NOMO-1 treated with DMSO at 0.1 percent for 48 hours (cell line): ENCODE measurements around the gene AP1G1.

ENCODE experiments used
- DNase-seq: peaks from one replicate; lab custom pipeline; 2025; ENCODE audit not compliant: unreplicated experiment; lab: John Stamatoyannopoulos, UW

Gene AP1G1

DNA sequence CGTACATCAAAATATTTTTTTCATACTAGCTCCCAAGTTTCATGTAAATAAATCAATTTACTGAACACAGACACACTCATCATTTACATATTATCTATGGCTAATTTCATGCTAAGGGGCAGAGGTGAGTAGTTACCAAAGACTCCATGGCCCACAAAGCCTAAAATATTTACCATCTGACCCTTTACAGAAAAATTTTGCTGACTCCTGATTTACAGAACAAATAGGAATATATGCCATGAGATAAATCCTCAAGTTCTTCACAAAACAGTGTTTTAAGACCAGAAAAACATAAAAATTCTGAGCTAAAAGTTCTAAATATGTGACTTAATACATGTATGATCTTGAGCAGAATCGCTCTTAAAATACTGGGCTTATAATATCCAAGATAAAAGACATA is 47.5 kb downstream of the AP1G1 start:
- DNase-seq, result no peak

DNA sequence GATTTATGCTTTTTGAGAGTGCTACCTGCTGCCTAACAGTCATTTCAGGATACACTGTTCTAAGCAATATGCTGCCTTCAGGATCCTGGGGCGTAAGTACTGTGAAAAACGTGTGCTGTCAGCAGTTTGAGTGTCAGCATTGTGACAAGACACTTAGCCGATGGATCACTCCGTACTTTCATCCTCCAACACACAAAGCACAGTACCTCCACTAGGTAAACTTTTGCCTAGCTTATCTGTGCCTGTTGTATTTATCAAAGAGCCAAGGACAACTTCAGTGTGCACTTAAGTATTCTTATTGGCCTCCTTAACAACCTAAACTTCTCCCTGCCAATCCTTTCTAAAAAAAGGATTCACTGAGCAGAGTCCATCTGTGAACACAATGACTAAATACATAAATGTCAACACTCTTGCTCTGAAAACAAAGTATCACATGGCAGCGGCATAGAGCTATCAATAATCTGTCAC is 50.3 kb downstream of the AP1G1 start:
- DNase-seq, result no peak

DNA sequence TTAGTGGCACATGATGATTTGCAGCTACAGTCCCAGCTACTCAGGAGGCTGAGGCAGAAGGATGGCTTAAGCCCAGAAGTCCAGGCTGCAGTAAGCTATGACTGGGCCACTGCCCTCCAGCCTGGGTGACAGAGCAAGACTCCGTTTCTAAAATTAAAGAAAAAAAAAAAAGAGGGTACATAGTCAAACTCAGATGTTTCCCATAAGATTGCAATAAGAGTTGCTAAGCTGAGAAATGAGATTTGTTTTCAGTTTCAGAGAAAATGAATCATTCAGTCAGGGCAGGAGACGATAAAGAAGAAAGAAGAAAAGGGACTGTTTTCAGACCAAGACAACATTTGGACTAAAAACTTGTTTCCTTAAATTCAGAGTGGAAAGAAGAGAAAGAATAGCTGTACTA is 54.0 kb downstream of the AP1G1 start:
- DNase-seq, result no peak

DNA sequence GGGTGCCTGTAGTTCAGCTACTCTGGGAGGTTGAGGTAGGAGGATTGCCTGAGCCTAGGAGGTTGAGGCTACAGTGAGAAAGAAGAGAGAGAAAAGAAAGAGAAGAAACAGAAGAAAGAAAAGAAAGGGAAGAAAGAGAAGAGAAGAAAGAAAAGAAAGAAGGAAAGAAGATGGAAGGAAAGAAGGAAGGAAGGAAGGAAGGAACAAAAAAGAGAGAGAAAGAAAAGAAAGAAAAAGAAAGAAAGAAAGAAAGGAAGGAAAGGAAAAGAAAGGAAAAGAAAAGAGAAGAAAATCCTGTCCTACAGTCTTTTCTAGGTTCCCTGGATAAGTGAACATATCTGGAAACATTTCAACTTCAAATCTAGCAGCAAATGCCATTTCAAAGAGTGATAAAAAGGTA is 54.5 kb downstream of the AP1G1 start:
- no peak for DNase-seq

DNA sequence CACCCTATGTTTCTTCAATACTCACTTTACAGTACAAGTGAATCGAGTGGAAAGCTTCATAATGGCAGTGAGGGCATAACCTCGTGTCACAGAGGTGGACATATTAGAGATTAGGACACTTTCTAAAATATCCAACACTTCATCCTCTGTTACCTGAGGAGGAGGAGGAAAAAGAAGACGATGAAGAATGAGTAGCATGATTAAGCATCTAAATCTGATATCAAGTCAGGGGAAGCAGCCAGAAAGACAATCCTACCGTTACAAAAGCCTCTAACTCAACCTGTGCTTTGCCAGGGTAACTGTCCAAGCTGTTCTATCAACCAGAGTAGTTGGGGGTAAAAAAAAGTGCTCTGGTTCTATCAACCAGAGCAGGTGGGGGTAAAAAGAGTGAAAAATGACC is 60.4 kb downstream of the AP1G1 start:
- DNase-seq, result no peak

DNA sequence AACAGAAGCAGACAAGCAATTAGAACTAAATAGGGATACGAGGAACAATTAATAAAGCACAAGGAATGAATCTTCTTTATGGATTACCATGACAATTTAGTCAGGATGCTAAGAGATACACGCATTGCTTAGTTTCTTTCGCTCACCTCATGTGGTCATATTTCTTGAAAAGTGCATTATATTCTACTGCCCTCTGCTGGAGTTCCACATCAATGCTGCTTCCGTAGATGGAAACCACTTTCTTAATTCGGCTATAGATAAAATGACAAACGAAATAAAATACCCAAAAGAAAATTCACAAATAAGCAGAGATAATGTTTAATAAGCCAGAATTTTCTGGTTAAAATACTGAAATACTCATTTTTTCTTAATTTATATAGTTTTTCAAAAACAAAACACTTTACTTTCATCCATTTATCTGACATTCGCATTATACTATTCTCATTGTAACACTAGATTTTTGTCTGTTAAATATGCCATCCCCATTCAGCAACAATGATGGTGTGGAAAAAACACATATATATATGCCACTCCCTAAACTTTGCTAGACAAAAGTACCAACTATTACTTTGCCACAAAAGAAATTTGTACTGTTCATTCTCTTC is 62.1 kb downstream of the AP1G1 start:
- DNase-seq, result peak; percentile 16

DNA sequence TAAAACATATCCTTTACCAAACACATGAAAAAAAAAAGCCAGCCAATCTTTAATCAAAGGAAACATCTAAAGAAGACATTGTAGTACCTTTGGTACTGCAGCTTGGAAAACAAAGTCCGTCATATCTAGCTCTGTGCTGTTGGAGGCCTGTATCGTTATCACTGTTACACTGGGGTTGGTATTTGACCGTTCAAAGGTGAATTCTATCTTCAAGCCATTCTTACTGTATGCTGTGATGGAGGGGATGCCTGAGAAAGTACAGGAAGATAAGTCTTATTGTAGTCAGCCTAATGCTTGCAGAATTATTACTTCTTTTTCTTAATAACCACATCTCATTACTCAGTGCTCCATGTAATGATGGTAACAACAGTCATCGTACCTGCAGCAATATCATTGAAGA is 69.8 kb downstream of the AP1G1 start:
- no peak for DNase-seq

DNA sequence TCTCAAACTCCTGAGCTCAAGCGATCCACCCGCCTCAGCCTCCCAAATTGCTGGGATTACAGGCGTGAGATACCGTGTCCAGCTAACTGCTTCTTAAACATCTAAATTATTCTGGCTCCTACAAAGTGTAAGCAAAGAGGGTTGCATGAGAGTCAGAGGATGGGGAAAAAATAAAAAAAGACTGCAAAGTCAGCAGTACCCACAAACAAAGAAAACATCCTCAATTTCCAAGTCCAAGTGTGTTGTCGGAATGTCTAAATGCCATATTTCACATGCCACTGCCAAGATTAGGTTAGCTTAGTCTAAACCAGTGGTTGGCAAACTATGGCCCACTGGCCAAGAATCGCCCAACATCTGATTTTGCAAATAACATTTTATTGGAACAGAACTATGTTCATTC is 71.1 kb downstream of the AP1G1 start:
- DNase-seq, result no peak

DNA sequence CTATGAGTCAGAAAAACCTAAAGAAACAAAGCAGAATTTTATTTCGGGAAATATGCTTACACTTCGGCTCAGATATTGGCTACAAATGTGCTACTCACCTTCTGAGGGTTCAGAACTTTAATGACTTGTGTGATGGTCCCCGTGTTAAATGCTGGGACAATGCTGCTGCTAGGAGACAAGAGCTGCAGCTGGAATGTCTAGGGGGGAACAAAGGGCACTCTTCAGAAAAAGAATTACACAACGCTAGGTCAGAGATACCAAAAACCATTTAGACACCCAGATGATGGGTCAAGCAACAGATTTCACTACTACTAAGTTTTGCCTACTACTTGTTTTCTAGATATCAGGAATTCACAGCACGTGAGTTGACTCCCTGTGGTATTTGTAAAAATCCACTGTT is 74.1 kb downstream of the AP1G1 start:
- no peak for DNase-seq

DNA sequence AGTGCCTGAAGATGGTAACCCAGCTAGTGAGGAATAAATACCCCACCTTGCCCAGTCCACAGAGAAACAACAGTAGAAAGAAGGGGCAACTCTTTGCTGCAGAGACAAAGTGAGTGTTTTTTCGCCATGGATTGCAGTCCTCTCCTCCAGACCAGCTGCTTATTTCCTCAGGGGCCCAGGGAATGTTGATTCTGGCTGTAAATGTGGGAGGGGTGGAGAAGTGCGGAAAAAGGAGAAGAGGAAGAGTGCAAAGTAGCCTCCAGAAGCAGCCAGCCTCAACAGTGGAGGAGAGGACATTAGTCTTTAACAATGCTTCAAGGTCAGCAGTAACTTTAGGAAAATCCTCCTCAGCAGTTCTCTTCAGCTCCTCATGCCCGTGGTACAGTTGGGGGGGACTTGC is 76.0 kb downstream of the AP1G1 start:
- DNase-seq, result no peak

DNA sequence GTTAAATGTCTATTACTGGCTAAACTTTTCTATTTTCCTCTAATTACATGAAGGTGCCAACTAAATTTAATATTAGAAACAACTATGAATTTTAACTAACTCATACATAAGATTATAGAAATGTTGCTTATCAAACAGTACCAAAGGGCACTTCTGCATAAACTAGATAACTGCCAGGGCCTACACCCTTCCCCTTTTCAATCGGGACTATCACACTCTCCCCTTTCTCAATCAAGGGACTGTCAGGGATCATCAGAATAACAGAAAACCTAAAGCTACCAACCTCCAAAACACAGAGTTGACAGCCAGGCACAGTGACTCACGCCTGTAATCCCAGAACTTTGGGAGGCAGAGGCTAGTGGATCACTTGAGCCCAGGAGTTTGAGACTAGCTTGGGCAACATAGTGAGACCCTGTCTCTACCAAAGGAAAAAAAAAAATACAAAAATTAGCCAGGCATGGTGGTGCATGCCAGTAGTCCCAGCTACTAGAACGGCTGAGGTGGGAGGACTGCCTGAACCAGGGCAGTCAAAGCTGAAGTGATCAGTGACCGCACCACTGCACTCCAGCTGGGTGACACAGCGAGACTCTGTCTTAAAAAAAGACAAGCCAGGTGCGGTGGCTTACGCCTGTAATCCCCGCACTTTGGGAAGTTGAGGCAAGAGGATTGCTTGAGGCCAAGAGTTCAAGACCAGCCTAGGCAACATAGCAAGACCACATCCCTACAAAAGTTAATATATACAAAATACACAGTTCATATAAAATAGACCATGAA is 80.9 kb downstream of the AP1G1 start:
- DNase-seq, result peak; percentile 28

DNA sequence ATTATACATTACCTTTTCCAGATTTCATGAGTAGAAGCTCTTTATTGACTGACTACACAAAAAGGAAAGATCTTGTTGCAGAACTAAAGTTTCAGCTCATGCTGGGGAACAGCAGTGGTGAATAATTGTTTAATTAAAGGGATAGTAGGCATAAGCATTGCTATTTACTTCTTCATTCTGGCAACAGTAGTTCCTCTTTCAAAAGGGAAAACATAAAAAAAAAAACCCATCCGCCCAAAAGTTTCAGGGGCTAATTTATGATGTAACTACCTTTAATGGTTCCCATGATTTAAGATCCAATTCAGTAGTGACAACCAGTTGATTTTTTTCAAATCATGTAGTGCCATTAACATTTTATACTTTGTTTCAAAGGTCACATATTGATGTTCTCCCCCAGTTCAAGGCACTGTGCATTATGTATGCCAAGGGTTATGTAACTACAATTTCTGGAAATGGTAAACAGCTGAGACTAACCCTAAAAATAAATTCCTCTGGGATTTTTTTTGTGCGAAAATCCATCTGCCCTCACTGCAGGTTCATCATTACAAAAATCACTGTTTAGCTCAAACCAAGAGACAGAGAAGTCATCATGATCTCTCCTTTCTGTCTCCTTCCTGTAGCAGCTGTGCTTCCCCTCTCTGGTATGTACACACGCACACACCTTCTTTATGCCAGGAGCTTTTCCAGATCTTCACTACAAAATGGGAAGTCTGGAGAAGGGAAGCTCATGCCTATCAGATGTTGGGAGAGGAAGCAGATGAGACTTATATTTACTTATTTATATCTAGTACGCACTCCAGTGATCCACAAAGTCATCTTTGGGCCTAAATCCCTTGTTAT is 81.9 kb downstream of the AP1G1 start:
- DNase-seq, result peak; percentile 82

DNA sequence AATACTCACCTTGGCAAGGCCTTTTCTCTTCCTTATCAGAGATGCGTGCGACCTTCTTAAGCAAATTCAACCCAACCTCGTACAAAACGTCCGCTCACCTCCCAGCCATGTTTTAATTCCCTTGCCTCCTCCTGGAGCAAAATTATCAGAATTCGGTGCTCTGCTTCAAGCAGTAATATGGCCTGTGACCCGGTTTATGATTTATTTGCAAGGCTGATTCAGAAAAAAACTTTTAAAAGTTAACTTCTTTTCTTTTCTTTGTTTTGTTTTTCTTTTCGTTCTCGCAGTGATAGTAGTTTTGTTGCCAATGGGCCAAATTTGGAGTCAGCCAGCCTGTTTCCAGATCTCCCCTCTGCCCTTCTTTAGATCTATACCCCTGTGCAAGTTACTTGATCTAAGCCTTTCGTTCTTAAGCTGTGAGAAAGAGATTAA is 84.3 kb downstream of the AP1G1 start, which contains the start of gene PHLPP2:
Gene PHLPP2, minus strand, starts transcription at position 382 of the 432 bp plus-strand sequence. CDS start 9,906 bp downstream, outside the sequence.
- no peak for DNase-seq

DNA sequence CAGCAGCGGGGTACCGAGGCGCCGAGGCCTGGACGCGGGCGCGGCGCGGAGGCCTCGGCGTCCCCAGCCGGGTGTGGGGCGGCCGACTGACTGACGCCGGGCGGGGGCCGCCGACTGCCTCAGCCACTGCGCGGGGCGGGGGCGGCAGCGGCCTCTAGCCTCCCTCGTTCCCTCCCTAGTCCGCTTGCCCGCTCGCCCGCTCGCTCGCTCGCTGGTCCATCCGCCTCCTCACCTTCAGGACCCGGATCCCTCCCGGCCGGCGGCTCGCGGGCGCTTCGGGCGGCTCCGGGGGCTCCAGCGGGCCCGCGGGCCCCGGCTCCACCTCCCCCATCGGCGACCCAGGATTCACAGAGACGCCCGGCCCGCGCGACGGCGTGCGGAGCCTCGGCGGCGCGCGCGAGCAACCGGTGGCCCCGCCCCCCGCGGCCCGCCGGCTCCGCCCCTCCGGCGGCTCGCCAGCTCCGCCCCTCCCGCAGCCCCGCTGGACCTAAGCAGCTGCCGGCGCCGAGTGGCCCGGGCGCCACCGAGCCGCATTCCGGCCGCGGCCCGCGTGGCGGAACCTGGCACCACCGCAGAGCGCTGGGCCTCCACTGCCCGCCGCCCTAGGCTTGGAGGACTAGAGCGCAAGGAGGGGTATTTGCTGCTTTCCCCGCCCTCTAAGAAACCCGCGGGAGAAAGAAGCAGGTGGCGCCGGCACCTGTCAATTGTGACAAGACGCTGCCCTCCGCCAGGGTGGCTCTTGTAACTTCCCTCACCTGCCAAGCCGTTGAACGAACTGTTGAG is 84.9 kb downstream of the AP1G1 start:
- DNase-seq, result peak; percentile 29

DNA sequence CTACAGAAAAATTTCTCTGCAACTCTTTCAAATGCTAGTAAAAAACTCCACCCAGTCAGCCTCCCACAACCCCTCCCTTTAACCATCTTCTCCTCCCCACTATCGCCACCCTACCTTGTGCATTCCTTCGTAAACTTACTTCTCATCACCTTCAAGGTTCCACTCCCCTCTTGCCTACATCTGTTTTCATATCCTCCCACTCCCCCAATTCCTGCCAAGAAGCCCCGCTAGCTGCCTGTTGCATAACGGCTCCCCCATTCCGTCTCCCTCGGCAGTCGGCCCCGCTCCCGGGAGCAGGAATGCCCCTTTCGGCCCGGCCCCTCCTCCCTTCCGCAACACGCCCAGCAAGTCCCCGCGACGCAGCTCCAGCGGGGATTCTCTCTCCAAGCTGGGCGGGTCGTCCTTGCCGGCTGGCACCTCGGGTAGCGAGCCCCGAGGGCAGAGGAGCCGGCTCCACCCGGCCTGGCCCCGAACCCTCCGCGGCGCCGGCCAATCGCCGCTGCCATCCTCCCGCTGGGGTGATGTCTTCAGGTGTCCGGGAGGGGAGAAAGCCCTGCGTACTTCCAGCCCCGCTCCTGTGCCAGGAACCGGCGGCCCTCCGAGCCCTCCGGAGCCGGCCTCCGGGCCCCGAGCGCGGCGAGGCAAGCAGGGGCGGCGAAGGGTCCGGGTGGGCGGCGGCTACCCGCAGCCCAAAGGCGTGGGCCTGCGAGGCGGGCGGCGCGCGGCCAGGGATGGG is 85.7 kb downstream of the AP1G1 start:
- peak; percentile 23 for DNase-seq

DNA sequence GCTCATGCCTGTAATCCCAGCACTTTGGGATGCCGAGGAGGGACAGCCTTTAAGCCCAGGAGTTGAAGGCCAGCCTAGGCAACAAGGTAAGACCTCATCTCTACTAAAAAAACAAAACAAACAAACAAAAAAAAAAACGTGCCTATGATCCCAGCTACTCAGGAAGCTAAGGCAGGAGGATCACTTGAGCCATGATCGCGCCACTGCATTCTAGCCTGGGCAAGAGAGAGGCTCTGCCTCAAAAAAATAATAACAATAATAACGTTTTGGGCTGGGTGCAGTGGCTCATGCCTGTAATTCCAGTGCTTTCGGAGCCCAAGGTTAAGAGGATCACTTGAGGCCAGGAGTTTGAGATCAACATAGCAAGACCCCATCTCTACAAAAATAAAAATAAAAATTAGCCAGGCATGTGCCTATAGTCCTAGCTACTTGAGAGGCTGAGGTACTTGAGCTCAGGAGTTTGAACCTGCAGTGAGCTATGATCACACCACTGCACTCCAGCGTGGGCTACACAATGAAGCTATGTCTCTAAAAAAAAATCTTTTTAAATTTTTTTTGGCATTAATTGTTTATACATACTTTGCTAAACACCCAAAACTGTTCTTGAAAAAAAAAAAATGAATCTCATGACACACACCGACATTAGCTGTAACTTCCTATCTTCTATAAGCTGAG is 87.4 kb downstream of the AP1G1 start:
- DNase-seq, result no peak

DNA sequence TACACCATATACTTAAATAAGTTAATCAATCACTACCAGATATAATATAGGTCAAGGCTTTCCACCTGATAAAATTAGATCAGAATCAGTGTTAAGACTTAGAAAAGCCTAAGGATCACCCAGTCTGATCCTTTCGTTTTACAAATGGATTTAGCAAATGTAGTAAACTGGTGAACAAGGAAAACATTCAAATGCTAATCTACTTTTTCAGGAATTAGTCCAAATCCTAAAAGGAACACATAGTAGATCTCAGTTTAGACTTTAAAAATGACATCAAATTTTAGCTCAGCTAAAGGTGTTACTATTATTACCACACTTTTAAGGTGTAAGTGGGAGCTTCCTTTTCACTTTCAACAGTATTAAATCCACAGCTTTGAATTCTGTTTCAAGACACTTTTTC is 96.1 kb downstream of the AP1G1 start:
- no peak for DNase-seq

DNA sequence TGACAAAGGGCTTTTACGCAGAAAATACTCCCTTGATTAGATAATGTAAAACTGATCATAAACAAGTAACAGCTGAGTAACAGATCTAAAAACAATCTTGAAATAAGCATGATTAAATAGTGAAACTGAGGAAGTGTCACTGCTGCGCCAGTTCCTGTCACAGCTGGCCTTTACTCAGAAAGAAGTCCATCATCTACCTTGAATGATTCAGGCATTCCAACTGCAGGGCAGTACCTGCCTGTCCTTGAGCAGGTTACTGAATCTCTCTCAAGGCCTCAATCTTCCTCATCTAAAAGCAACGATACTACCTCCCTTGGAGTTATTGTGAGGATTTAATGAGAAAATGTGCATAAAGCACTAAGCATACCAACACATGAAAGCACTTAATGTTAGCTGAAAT is 96.8 kb downstream of the AP1G1 start:
- DNase-seq, result no peak

DNA sequence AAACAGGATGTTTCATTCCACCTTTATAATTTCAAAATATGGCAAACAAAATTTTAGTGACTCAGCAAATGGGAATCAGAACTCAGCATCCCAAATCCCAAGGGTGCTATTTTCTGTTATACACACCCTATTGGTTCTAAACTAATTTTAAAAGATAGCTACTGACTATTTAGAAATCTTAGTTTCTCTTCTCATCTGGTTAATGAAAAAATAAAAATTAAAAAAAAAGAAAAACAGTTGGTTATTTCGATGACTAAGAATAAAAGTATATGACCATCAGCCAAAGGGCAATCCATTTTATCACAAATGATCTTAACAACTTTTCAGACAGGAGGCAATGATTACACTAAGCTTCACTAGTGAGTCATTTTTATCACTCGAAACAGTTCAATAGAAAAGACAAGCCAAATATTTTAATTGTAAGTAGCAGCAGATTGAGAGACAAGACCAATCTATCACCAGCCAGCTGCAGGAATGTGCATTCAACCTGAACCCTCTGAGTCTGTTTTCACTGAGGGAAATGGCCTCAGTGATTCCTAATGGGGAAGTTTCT is 99.3 kb downstream of the AP1G1 start:
- no peak for DNase-seq
